Activated CD4-positive, alpha-beta T cell treated with anti-CD3 and anti-CD28 coated beads for 36 hours (primary cell): ENCODE data around the gene CDX4. TPM values are rescaled to one million over a fixed set of nuclear protein-coding genes. Genes with fewer than 3 reads are reported as not detected.
"Not testable (repeated sequence)": the region's sequence is repeated elsewhere in the genome, so short reads cannot be mapped to it uniquely, and the experiment has no call there.

Experiments used
- ATAC-seq: fragments of 200-7000 bp; cut with Tn5 transposase; one replicate; pipeline ENCODE4 v1.10.0; 2021; ENCODE audit warnings: mild to moderate bottlenecking, moderate library complexity
- CTCF ChIA-PET: fragments of 350-600 bp; sonication (Branson Sonifier 250); formaldehyde crosslinking; loops from one replicate; lab custom pipeline; 2021; ENCODE audit warnings: antibody characterized with exemption; lab: Charles Lee
- POLR2A ChIA-PET: fragments of 350-600 bp; sonication (Branson Sonifier 250); formaldehyde crosslinking; loops from one replicate; lab custom pipeline; 2021; ENCODE audit warnings: antibody characterized with exemption, inconsistent platforms; lab: Charles Lee
- DNase-seq: peaks from one replicate; pipeline ENCODE4 v3.0.0-alpha.2; 2020
- H3K27ac Mint-ChIP-seq: one replicate; pipeline ENCODE4 v1.8.0; 2021; ENCODE audit warnings: mixed read lengths
- H3K27me3 Mint-ChIP-seq: one replicate; pipeline ENCODE4 v1.8.0; 2021; ENCODE audit warnings: mixed read lengths
- H3K36me3 Mint-ChIP-seq: one replicate; pipeline ENCODE4 v1.8.0; 2021; ENCODE audit warnings: low read depth, mixed read lengths
- H3K4me1 Mint-ChIP-seq: one replicate; pipeline ENCODE4 v1.8.0; 2021; ENCODE audit warnings: mixed read lengths
- H3K4me3 Mint-ChIP-seq: one replicate; pipeline ENCODE4 v1.8.0; 2021; ENCODE audit warnings: mild to moderate bottlenecking, moderate library complexity, mixed read lengths
- H3K9me3 Mint-ChIP-seq: one replicate; pipeline ENCODE4 v1.8.0; 2021; ENCODE audit warnings: low read depth, mixed read lengths
- intact Hi-C, 2 experiments: fragments of 100-400 bp; cut with DNase I in 1 of 2; cut with micrococcal nuclease in 1 of 2; formaldehyde crosslinking; loops; one replicate each; pipeline versions ENCODE4 v1.14.2 to v1.15.1; 2022 to 2024; cut with DNase I, micrococcal nuclease
- total RNA-seq, 2 experiments: library from RNA; stranded (reverse); gene quantifications; one replicate each; pipeline ENCODE4 v1.2.3, GENCODE V29; 2021

Gene CDX4
- total RNA-seq, 2 experiments from 2014 or later: not detected

GRCh38 chrX:73481521-73481920 lies 34.7 kb downstream of the CDX4 start:
- DNase-seq (no peak), ATAC-seq (no peak)
- no peak overlapping the region for H3K27ac Mint-ChIP-seq
- H3K4me3 Mint-ChIP-seq: no peak overlapping the region
- ChIA-PET CTCF (no interaction called here), POLR2A (no interaction called here)
- H3K4me1 Mint-ChIP-seq: no peaks in the 10 kb centered on the region
- H3K36me3 Mint-ChIP-seq: no peaks in the 10 kb centered on the region
- peaks cover 2% of the 10 kb centered on the region for H3K27me3 Mint-ChIP-seq
- intact Hi-C loops: no loop called here
- peaks cover 4% of the 10 kb centered on the region for H3K9me3 Mint-ChIP-seq

- H3K4me3 Mint-ChIP-seq: no peak overlapping the region
- DNase-seq: no peak
- ATAC-seq: no peak
- peaks cover 3% of the 10 kb centered on the region for H3K9me3 Mint-ChIP-seq
- CTCF ChIA-PET: no interaction called here
- POLR2A ChIA-PET: no interaction called here
- H3K4me1 Mint-ChIP-seq: no peaks in the 10 kb centered on the region
- no peaks in the 10 kb centered on the region for H3K27me3 Mint-ChIP-seq
- H3K27ac Mint-ChIP-seq: no peak overlapping the region
- no peaks in the 10 kb centered on the region for H3K36me3 Mint-ChIP-seq
- intact Hi-C loops: no loop called here
Measured at GRCh38 chrX:73490661-73491060, 43.8 kb downstream of the CDX4 start.

GRCh38 chrX:73492178-73492577 lies 45.3 kb downstream of the CDX4 start:
- H3K9me3 Mint-ChIP-seq, H3K4me1 Mint-ChIP-seq, H3K27ac Mint-ChIP-seq, ATAC-seq, intact Hi-C loops, H3K27me3 Mint-ChIP-seq, POLR2A ChIA-PET, H3K36me3 Mint-ChIP-seq, H3K4me3 Mint-ChIP-seq, CTCF ChIA-PET, DNase-seq: not testable (repeated sequence)

Other genes starting within 250 kb of the CDX4 start
- gene NAP1L2, start 232.2 kb upstream of the CDX4 start, total RNA-seq: 1 to 10 TPM; 1.9 to 2.9 TPM
- gene CHIC1, start 116.1 kb downstream of the CDX4 start, total RNA-seq: 1 to 10 TPM; 3.7 to 4.7 TPM